HepG2 (cell line): Measurements from ENCODE around the gene ZFYVE27. TPM values are rescaled to one million over a fixed set of nuclear protein-coding genes. Genes with fewer than 3 reads are reported as not detected.
A peak's percentile ranks its signal among the peaks of the same experiment; 100 is the strongest.

Source experiments
- CCDC6 ChIP-seq: sonication (generic); formaldehyde crosslinking; IDR thresholded peaks from 2 replicates; pipeline ENCODE4 v1.8.1; 2022; ENCODE audit warnings: mild to moderate bottlenecking, missing genetic modification reagents, moderate library complexity
- IRF2 ChIP-seq: IDR thresholded peaks from 2 replicates; pipeline ENCODE4 v1.6.1; 2018; ENCODE audit warnings: missing genetic modification reagents, missing compliant biosample characterization
- NFKB2 ChIP-seq: sonication (generic); formaldehyde crosslinking; IDR thresholded peaks from 2 replicates; pipeline ENCODE4 v1.4.0; 2020; ENCODE audit warnings: missing genetic modification reagents, borderline replicate concordance
- SRSF9 ChIP-seq: fragments of 200-400 bp; formaldehyde crosslinking; IDR thresholded peaks from 2 replicates; pipeline ENCODE4 v1.6.1; 2018; ENCODE audit warnings: borderline replicate concordance, mild to moderate bottlenecking, low read depth, low read length; ENCODE audit not compliant: insufficient read depth, poor library complexity, severe bottlenecking
- TCF7L2 ChIP-seq: IDR thresholded peaks from 2 replicates; pipeline ENCODE4 v1.6.1; 2011; ENCODE audit warnings: mild to moderate bottlenecking, low read depth, low read length, moderate library complexity
- ZBTB8A ChIP-seq: sonication (generic); formaldehyde crosslinking; IDR thresholded peaks from 2 replicates; pipeline ENCODE4 v1.4.0; 2020; ENCODE audit warnings: mild to moderate bottlenecking, low read depth, missing genetic modification reagents, borderline replicate concordance
- ZIK1 ChIP-seq: sonication (generic); formaldehyde crosslinking; IDR thresholded peaks from 2 replicates; pipeline ENCODE4 v1.5.0; 2020; ENCODE audit warnings: mild to moderate bottlenecking, low read depth, missing genetic modification reagents, borderline replicate concordance
- ZNF547 ChIP-seq: sonication (generic); formaldehyde crosslinking; IDR thresholded peaks from 2 replicates; pipeline ENCODE4 v1.5.1; 2020; ENCODE audit warnings: mild to moderate bottlenecking, missing genetic modification reagents
- ZNF572 ChIP-seq: sonication (generic); formaldehyde crosslinking; IDR thresholded peaks from 2 replicates; pipeline ENCODE4 v1.5.1; 2020; ENCODE audit warnings: mild to moderate bottlenecking, missing genetic modification reagents
- polyA plus RNA-seq, 8 experiments: library from polyadenylated mRNA; depleted of rRNA in 3 of 8; stranded (reverse) in 7 of 8; unstranded in 1 of 8; fragments of >200 nt; fragmentation: Illumina TruSeq in 4 of 8; extraction: Trizol in 4 of 8; gene quantifications; 2 replicates each; pipeline versions ENCODE4 v1.2.1 to v1.2.3, GENCODE V29; 2011 to 2016; ENCODE audit warnings: low read depth in 4 of 8, missing spikeins in 1 of 8, mixed read lengths in 1 of 8; ENCODE audit not compliant: insufficient read depth in 1 of 8
- total RNA-seq, 5 experiments: library from RNA; depleted of rRNA; stranded (reverse); fragments of >200 nt; fragmentation: Illumina TruSeq; extraction: Trizol; gene quantifications; 2 replicates each; pipeline ENCODE4 v1.2.3, GENCODE V29; 2016; ENCODE audit warnings: low read depth in 1 of 5
- TF ChIP-seq, protein P1 (sequence below): sonication (generic); formaldehyde crosslinking; IDR thresholded peaks from 2 replicates; pipeline ENCODE4; 2020; ENCODE audit warnings: missing genetic modification reagents, mild to moderate bottlenecking, borderline replicate concordance
- TF ChIP-seq, protein P2 (sequence below): sonication (generic); formaldehyde crosslinking; IDR thresholded peaks from 2 replicates; pipeline ENCODE4 v1.4.0; 2020; ENCODE audit warnings: missing genetic modification reagents, borderline replicate concordance
- TF ChIP-seq, protein P3 (sequence below), 2 experiments: sonication (generic) in 1 of 2; formaldehyde crosslinking in 1 of 2; IDR thresholded peaks; 2 replicates each; pipeline versions ENCODE4 v1.4.0 to v1.6.1; 2018 to 2020; ENCODE audit warnings: missing genetic modification reagents in 2 of 2, borderline replicate concordance in 1 of 2, low read depth in 1 of 2, mild to moderate bottlenecking in 1 of 2, missing biosample characterization in 1 of 2
- TF ChIP-seq, protein P4 (sequence below): sonication (generic); formaldehyde crosslinking; IDR thresholded peaks from 2 replicates; pipeline ENCODE4 v1.9.0; 2021; ENCODE audit warnings: missing genetic modification reagents, borderline replicate concordance
- TF ChIP-seq, protein P5 (sequence below): sonication (generic); formaldehyde crosslinking; IDR thresholded peaks from 2 replicates; pipeline ENCODE4 v1.8.1; 2023; ENCODE audit warnings: missing genetic modification reagents, inconsistent platforms, borderline replicate concordance

The ZFYVE27 gene
- total and polyA plus RNA-seq, 2 of the 13 experiments (the other 11 are each of a cell fraction or from before 2014, with no cell fraction given), result 19.7 to 20.5 TPM

DNA sequence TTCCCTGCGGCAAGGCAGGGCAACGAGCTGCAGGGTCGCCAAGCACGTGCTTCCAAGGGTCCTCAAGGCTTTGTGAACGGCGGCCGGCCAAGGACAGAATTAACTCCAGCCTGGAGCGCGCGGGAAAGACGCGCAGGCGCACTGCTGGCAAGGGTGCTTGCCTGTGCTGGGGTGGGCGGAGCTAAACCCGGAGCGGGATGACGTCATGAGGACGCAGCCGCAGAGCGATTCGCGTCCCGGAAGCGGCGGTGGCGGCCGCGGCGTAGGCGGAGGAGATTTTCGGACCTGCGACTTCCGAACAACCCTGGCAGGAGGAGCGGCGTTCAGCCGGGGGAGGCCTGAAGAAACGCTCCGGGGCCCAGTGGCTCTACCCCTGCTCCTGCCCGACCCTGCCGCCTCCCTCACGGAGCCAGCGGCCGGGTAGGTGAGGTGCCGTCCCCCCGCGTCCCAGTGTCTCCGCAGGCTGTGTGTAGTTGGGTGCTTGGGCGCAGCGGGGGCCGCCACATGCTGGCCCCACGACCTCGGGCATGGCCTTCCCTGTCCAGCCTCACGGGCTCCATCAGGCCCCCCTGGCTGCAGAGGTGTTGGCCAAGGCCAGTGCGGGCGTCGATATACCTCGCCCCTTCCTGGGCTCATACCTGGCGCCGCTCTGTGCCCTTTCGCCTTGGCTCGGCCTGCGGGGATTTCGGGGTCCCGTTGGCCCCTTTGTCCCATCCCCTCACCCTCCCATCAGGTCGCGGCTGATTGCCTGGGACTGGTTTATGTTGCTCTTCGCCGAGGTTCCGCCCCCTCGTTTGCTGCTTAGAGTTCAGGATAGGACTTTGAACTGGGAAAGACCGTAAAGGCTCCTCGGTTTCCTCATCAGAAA lies at the start of gene ZFYVE27 (continued):
- TF ChIP-seq, protein P1, sequence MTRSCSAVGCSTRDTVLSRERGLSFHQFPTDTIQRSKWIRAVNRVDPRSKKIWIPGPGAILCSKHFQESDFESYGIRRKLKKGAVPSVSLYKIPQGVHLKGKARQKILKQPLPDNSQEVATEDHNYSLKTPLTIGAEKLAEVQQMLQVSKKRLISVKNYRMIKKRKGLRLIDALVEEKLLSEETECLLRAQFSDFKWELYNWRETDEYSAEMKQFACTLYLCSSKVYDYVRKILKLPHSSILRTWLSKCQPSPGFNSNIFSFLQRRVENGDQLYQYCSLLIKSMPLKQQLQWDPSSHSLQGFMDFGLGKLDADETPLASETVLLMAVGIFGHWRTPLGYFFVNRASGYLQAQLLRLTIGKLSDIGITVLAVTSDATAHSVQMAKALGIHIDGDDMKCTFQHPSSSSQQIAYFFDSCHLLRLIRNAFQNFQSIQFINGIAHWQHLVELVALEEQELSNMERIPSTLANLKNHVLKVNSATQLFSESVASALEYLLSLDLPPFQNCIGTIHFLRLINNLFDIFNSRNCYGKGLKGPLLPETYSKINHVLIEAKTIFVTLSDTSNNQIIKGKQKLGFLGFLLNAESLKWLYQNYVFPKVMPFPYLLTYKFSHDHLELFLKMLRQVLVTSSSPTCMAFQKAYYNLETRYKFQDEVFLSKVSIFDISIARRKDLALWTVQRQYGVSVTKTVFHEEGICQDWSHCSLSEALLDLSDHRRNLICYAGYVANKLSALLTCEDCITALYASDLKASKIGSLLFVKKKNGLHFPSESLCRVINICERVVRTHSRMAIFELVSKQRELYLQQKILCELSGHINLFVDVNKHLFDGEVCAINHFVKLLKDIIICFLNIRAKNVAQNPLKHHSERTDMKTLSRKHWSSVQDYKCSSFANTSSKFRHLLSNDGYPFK, result peak; percentile 87
- TF ChIP-seq, protein P2, sequence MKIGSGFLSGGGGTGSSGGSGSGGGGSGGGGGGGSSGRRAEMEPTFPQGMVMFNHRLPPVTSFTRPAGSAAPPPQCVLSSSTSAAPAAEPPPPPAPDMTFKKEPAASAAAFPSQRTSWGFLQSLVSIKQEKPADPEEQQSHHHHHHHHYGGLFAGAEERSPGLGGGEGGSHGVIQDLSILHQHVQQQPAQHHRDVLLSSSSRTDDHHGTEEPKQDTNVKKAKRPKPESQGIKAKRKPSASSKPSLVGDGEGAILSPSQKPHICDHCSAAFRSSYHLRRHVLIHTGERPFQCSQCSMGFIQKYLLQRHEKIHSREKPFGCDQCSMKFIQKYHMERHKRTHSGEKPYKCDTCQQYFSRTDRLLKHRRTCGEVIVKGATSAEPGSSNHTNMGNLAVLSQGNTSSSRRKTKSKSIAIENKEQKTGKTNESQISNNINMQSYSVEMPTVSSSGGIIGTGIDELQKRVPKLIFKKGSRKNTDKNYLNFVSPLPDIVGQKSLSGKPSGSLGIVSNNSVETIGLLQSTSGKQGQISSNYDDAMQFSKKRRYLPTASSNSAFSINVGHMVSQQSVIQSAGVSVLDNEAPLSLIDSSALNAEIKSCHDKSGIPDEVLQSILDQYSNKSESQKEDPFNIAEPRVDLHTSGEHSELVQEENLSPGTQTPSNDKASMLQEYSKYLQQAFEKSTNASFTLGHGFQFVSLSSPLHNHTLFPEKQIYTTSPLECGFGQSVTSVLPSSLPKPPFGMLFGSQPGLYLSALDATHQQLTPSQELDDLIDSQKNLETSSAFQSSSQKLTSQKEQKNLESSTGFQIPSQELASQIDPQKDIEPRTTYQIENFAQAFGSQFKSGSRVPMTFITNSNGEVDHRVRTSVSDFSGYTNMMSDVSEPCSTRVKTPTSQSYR (CRISPR knock-in tag), result peak; percentile 55; the same call in 1 of the 2 replicates
- TF ChIP-seq, protein P3, sequence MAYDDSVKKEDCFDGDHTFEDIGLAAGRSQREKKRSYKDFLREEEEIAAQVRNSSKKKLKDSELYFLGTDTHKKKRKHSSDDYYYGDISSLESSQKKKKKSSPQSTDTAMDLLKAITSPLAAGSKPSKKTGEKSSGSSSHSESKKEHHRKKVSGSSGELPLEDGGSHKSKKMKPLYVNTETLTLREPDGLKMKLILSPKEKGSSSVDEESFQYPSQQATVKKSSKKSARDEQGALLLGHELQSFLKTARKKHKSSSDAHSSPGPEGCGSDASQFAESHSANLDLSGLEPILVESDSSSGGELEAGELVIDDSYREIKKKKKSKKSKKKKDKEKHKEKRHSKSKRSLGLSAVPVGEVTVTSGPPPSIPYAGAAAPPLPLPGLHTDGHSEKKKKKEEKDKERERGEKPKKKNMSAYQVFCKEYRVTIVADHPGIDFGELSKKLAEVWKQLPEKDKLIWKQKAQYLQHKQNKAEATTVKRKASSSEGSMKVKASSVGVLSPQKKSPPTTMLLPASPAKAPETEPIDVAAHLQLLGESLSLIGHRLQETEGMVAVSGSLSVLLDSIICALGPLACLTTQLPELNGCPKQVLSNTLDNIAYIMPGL (CRISPR knock-in tag; IDR thresholded peaks at IDR 0.05; ENCODE audit: borderline replicate concordance in 1 of 2, low read depth in 1 of 2), result peak; percentile 73 to 75; a peak in 2 of 4 replicates
- TF ChIP-seq TCF7L2 (no peak), ZNF572 (CRISPR knock-in tag) (0 out of 2 replicates have a peak, but pooled peaks have one; percentile 58), NFKB2 (CRISPR knock-in tag) (peak; percentile 100), ZIK1 (peak; percentile 97; the same call in 1 of the 2 replicates), ZBTB8A (CRISPR knock-in tag) (peak; percentile 90; the same call in 1 of the 2 replicates), IRF2 (CRISPR knock-in tag) (0 out of 2 replicates have a peak, but pooled peaks have one; percentile 68), CCDC6 (CRISPR knock-in tag) (peak; percentile 74), SRSF9 (no peak), ZNF547 (CRISPR knock-in tag) (peak; percentile 98)
- TF ChIP-seq, protein P4, sequence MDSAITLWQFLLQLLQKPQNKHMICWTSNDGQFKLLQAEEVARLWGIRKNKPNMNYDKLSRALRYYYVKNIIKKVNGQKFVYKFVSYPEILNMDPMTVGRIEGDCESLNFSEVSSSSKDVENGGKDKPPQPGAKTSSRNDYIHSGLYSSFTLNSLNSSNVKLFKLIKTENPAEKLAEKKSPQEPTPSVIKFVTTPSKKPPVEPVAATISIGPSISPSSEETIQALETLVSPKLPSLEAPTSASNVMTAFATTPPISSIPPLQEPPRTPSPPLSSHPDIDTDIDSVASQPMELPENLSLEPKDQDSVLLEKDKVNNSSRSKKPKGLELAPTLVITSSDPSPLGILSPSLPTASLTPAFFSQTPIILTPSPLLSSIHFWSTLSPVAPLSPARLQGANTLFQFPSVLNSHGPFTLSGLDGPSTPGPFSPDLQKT (CRISPR knock-in tag), result peak; percentile 17; the same call in 1 of the 2 replicates
- TF ChIP-seq, protein P5, sequence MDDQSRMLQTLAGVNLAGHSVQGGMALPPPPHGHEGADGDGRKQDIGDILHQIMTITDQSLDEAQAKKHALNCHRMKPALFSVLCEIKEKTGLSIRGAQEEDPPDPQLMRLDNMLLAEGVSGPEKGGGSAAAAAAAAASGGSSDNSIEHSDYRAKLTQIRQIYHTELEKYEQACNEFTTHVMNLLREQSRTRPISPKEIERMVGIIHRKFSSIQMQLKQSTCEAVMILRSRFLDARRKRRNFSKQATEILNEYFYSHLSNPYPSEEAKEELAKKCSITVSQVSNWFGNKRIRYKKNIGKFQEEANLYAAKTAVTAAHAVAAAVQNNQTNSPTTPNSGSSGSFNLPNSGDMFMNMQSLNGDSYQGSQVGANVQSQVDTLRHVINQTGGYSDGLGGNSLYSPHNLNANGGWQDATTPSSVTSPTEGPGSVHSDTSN (CRISPR knock-in tag), result 0 out of 2 replicates have a peak, but pooled peaks have one; percentile 39
